GM12801 (cell line): Measurements from ENCODE around the gene WDR43.

Source experiments
- CTCF ChIP-seq: IDR thresholded peaks from one replicate; pipeline ENCODE4 v1.5.1; 2011; ENCODE audit warnings: control low read depth; ENCODE audit not compliant: insufficient read length; ENCODE audit errors: extremely low read depth

The WDR43 gene

GRCh38 chr2:28950941-28951630 lies 56.6 kb downstream of the WDR43 start:
- no peak for TF ChIP-seq CTCF

- TF ChIP-seq CTCF, result no peak
Measured at GRCh38 chr2:28951910-28952835, 57.7 kb downstream of the WDR43 start.

GRCh38 chr2:28952836-28953211 lies 58.4 kb downstream of the WDR43 start:
- no peak for TF ChIP-seq CTCF

GRCh38 chr2:28955467-28955866 lies 61.0 kb downstream of the WDR43 start:
- TF ChIP-seq CTCF, result no peak

- TF ChIP-seq CTCF, result no peak
Measured at GRCh38 chr2:28956415-28956826, 62.0 kb downstream of the WDR43 start.

GRCh38 chr2:28956890-28957289 lies 62.4 kb downstream of the WDR43 start:
- no peak for TF ChIP-seq CTCF

GRCh38 chr2:28958689-28959088 lies 64.2 kb downstream of the WDR43 start:
- TF ChIP-seq CTCF, result no peak
